HEK293 (cell line): ENCODE data around the gene UBTD1.

Experiments used
- CTCF ChIA-PET: fragments of 350-600 bp; formaldehyde crosslinking; extraction: SDS; loops from one replicate; lab custom pipeline; 2021; ENCODE audit warnings: antibody characterized with exemption; lab: Yijun Ruan, JAX
- POLR2A ChIA-PET: fragments of 300-600 bp; formaldehyde crosslinking; extraction: SDS; loops from one replicate; lab custom pipeline; 2020; ENCODE audit warnings: antibody characterized with exemption, inconsistent platforms; lab: Yijun Ruan, JAX
- H3K27ac ChIP-seq: fragments of 200-500 bp; sonication (Bioruptor generic); 2 replicates; pipeline ENCODE4 v1.5.1; 2014; ENCODE audit warnings: low read depth, low read length, control low read depth, inconsistent platforms; ENCODE audit errors: extremely low read depth
- H3K36me3 ChIP-seq, 2 experiments: fragments of 200-500 bp in 1 of 2; sonication (Bioruptor generic) in 1 of 2; 1 replicate in 1 of 2; 2 replicates in 1 of 2; pipeline ENCODE4 v1.5.1; 2014 to 2017; ENCODE audit warnings: inconsistent platforms in 2 of 2, low read length in 2 of 2; ENCODE audit not compliant: control insufficient read depth in 2 of 2, insufficient read depth in 1 of 2
- H3K4me1 ChIP-seq: fragments of 200-500 bp; sonication (Bioruptor generic); 2 replicates; pipeline ENCODE4 v1.5.1; 2014; ENCODE audit warnings: mild to moderate bottlenecking, low read length, inconsistent platforms; ENCODE audit not compliant: control insufficient read depth, insufficient read depth
- H3K4me3 ChIP-seq: 2 replicates; pipeline ENCODE4 v1.5.1; 2011; ENCODE audit warnings: low read depth, mild to moderate bottlenecking, control low read depth, low read length, moderate library complexity
- H3K9me3 ChIP-seq: fragments of 200-500 bp; sonication (Bioruptor generic); 2 replicates; pipeline ENCODE4 v1.5.1; 2014; ENCODE audit warnings: low read depth, low read length, inconsistent platforms; ENCODE audit not compliant: control insufficient read depth, insufficient read depth
- EGR2 ChIP-seq: fragments of 450-650 bp; formaldehyde crosslinking; IDR thresholded peaks from 2 replicates; pipeline ENCODE4 v1.5.1; 2016; ENCODE audit warnings: low read depth, missing biosample characterization, missing genetic modification characterization
- GLIS1 ChIP-seq: fragments of 450-650 bp; formaldehyde crosslinking; IDR thresholded peaks from 2 replicates; pipeline ENCODE4 v1.5.1; 2016; ENCODE audit warnings: missing biosample characterization, missing genetic modification characterization
- ZBTB21 ChIP-seq: fragments of 450-650 bp; formaldehyde crosslinking; IDR thresholded peaks from 2 replicates; pipeline ENCODE4 v1.5.1; 2017; ENCODE audit warnings: missing biosample characterization, missing genetic modification characterization
- ZIC2 ChIP-seq: fragments of 450-650 bp; formaldehyde crosslinking; IDR thresholded peaks from 2 replicates; pipeline ENCODE4 v1.5.1; 2016; ENCODE audit warnings: missing biosample characterization, missing genetic modification characterization
- ZNF324 ChIP-seq: fragments of 450-650 bp; formaldehyde crosslinking; IDR thresholded peaks from 2 replicates; pipeline ENCODE4 v1.5.1; 2016; ENCODE audit warnings: missing biosample characterization, missing genetic modification characterization
- ZNF48 ChIP-seq: fragments of 450-650 bp; formaldehyde crosslinking; IDR thresholded peaks from 2 replicates; pipeline ENCODE4 v1.5.1; 2016; ENCODE audit warnings: missing biosample characterization, missing genetic modification characterization
- ZNF549 ChIP-seq: fragments of 450-650 bp; IDR thresholded peaks from 2 replicates; pipeline ENCODE4 v1.5.1; 2018; ENCODE audit warnings: missing biosample characterization, missing genetic modification characterization, mild to moderate bottlenecking, inconsistent platforms, moderate library complexity
- ZNF658 ChIP-seq: fragments of 450-650 bp; formaldehyde crosslinking; IDR thresholded peaks from 2 replicates; pipeline ENCODE4; 2016; ENCODE audit warnings: missing biosample characterization, missing genetic modification characterization
- ZNF660 ChIP-seq: fragments of 450-650 bp; IDR thresholded peaks from 2 replicates; pipeline ENCODE4 v1.5.1; 2018; ENCODE audit warnings: missing biosample characterization, mild to moderate bottlenecking, missing genetic modification characterization
- TF ChIP-seq, protein P1 (sequence below): fragments of 450-650 bp; formaldehyde crosslinking; IDR thresholded peaks from 2 replicates; pipeline ENCODE4 v1.5.1; 2017; ENCODE audit warnings: missing biosample characterization, missing genetic modification characterization
- TF ChIP-seq, protein P2 (sequence below): sonication (generic); formaldehyde crosslinking; IDR thresholded peaks from 2 replicates; pipeline ENCODE4 v1.8.1; 2022; ENCODE audit warnings: mild to moderate bottlenecking, moderate library complexity, missing genetic modification reagents
- TF ChIP-seq, protein P3 (sequence below): fragments of 450-650 bp; formaldehyde crosslinking; IDR thresholded peaks from 2 replicates; pipeline ENCODE4 v1.5.1; 2016; ENCODE audit warnings: missing biosample characterization, missing genetic modification characterization, borderline replicate concordance
- TF ChIP-seq, protein P4 (sequence below): fragments of 450-650 bp; formaldehyde crosslinking; IDR thresholded peaks from 2 replicates; pipeline ENCODE4 v1.5.1; 2016; ENCODE audit warnings: missing biosample characterization, missing genetic modification characterization
- TF ChIP-seq, protein P5 (sequence below): fragments of 450-650 bp; formaldehyde crosslinking; conservative IDR thresholded peaks from 2 replicates; pipeline ENCODE4 v1.5.1; 2016; ENCODE audit warnings: low read depth, missing biosample characterization, missing genetic modification characterization
- TF ChIP-seq, protein P6 (sequence below): fragments of 450-650 bp; formaldehyde crosslinking; IDR thresholded peaks from 2 replicates; pipeline ENCODE4 v1.5.1; 2016; ENCODE audit warnings: missing biosample characterization, missing genetic modification characterization

UBTD1 gene

DNA sequence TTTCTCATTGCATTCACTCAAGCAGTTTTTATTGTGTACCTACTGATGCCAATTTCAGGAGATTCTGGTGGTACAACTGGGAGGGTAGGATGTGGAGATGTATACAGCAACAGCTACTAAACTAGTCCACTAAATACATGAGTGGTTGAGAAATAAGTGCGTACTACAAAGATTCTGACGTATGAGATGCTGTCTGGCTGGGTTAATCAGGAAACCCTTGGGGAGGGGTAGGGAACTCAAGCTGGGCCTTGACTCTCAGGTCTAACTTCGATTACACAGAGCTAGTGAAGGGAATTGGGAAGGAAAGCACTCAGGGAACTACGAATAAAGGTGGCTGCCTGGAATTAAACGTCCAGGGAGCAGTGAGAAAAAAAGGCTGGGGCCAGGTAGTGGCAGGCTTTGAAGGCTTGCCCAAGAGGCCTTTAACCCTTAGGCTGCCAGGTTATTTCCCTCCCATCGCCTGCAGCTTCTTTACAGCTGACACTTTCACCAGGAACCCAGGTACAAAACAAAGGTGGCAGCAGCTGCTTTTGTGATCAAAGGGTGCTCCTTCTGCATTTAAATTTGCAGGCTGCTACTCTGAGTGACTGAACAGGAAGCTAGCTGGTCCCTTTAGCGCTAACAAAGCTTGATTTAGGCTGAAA is 3.7 kb upstream of the UBTD1 start (continued):
- no peak for TF ChIP-seq ZNF549 (tag by site-specific recombination)
- TF ChIP-seq, protein P1, sequence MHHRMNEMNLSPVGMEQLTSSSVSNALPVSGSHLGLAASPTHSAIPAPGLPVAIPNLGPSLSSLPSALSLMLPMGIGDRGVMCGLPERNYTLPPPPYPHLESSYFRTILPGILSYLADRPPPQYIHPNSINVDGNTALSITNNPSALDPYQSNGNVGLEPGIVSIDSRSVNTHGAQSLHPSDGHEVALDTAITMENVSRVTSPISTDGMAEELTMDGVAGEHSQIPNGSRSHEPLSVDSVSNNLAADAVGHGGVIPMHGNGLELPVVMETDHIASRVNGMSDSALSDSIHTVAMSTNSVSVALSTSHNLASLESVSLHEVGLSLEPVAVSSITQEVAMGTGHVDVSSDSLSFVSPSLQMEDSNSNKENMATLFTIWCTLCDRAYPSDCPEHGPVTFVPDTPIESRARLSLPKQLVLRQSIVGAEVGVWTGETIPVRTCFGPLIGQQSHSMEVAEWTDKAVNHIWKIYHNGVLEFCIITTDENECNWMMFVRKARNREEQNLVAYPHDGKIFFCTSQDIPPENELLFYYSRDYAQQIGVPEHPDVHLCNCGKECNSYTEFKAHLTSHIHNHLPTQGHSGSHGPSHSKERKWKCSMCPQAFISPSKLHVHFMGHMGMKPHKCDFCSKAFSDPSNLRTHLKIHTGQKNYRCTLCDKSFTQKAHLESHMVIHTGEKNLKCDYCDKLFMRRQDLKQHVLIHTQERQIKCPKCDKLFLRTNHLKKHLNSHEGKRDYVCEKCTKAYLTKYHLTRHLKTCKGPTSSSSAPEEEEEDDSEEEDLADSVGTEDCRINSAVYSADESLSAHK (tag by site-specific recombination) = no peak
- 0 out of 2 replicates have a peak, but pooled peaks have one; percentile 18 for TF ChIP-seq ZBTB21 (tag by site-specific recombination)

DNA sequence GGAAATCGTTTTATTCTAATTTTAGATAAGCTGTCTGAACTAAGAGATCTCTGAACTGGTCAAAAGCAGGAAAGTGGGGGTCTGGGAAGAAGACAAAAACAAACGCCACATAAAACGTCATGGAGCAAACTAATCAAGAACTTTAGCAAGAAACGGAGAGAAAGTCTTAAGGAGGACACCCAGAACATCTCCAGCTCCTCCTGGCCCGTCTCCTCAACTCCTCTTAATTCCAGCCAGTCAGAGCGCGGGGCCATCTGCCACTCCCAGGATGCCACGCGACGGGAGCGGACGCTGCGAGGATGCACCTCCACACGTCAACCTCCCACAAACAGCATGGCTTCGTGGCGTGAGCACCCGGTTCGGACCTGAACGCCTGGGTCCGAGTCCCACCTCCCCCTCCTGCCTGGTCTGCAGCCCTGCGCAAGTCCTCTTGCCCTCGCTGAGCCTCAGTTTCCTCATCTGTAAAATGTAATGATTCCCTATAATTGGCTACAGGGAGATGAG is 1.1 kb upstream of the UBTD1 start:
- no peaks in the 10 kb centered on the region for H3K9me3 ChIP-seq
- POLR2A ChIA-PET = interaction anchor here (0.6 to 1.0 kb wide), 8 partner anchors 12 to 211 kb away, joined by 3 to 5 read pairs (median 4); partner anchors contain the start of gene AVPI1
- peak overlapping the region; percentile 88 for H3K4me3 ChIP-seq
- CTCF ChIA-PET = interaction anchor here (1.2 kb wide), 1 partner anchor 56 kb away, joined by 6 read pairs; no protein-coding TSS in a partner anchor
- peaks cover 3 to 8% of the 10 kb centered on the region in 2 experiments; a peak in 2 of 3 replicates for H3K36me3 ChIP-seq
- H3K27ac ChIP-seq = peak overlapping the region; percentile 89
- H3K4me1 ChIP-seq = peaks cover 16% of the 10 kb centered on the region
- TF ChIP-seq, protein P2, sequence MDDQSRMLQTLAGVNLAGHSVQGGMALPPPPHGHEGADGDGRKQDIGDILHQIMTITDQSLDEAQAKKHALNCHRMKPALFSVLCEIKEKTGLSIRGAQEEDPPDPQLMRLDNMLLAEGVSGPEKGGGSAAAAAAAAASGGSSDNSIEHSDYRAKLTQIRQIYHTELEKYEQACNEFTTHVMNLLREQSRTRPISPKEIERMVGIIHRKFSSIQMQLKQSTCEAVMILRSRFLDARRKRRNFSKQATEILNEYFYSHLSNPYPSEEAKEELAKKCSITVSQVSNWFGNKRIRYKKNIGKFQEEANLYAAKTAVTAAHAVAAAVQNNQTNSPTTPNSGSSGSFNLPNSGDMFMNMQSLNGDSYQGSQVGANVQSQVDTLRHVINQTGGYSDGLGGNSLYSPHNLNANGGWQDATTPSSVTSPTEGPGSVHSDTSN (CRISPR knock-in tag) = no peak
- peak; percentile 57; the same call in 1 of the 2 replicates for TF ChIP-seq ZIC2
- TF ChIP-seq ZNF658 (tag by site-specific recombination) = no peak
- TF ChIP-seq ZNF324 (tag by site-specific recombination) = peak; percentile 90; the same call in 1 of the 2 replicates
- TF ChIP-seq, protein P3, sequence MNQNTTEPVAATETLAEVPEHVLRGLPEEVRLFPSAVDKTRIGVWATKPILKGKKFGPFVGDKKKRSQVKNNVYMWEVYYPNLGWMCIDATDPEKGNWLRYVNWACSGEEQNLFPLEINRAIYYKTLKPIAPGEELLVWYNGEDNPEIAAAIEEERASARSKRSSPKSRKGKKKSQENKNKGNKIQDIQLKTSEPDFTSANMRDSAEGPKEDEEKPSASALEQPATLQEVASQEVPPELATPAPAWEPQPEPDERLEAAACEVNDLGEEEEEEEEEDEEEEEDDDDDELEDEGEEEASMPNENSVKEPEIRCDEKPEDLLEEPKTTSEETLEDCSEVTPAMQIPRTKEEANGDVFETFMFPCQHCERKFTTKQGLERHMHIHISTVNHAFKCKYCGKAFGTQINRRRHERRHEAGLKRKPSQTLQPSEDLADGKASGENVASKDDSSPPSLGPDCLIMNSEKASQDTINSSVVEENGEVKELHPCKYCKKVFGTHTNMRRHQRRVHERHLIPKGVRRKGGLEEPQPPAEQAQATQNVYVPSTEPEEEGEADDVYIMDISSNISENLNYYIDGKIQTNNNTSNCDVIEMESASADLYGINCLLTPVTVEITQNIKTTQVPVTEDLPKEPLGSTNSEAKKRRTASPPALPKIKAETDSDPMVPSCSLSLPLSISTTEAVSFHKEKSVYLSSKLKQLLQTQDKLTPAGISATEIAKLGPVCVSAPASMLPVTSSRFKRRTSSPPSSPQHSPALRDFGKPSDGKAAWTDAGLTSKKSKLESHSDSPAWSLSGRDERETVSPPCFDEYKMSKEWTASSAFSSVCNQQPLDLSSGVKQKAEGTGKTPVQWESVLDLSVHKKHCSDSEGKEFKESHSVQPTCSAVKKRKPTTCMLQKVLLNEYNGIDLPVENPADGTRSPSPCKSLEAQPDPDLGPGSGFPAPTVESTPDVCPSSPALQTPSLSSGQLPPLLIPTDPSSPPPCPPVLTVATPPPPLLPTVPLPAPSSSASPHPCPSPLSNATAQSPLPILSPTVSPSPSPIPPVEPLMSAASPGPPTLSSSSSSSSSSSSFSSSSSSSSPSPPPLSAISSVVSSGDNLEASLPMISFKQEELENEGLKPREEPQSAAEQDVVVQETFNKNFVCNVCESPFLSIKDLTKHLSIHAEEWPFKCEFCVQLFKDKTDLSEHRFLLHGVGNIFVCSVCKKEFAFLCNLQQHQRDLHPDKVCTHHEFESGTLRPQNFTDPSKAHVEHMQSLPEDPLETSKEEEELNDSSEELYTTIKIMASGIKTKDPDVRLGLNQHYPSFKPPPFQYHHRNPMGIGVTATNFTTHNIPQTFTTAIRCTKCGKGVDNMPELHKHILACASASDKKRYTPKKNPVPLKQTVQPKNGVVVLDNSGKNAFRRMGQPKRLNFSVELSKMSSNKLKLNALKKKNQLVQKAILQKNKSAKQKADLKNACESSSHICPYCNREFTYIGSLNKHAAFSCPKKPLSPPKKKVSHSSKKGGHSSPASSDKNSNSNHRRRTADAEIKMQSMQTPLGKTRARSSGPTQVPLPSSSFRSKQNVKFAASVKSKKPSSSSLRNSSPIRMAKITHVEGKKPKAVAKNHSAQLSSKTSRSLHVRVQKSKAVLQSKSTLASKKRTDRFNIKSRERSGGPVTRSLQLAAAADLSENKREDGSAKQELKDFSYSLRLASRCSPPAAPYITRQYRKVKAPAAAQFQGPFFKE (tag by site-specific recombination) = 0 out of 2 replicates have a peak, but pooled peaks have one; percentile 29
- TF ChIP-seq, protein P4, sequence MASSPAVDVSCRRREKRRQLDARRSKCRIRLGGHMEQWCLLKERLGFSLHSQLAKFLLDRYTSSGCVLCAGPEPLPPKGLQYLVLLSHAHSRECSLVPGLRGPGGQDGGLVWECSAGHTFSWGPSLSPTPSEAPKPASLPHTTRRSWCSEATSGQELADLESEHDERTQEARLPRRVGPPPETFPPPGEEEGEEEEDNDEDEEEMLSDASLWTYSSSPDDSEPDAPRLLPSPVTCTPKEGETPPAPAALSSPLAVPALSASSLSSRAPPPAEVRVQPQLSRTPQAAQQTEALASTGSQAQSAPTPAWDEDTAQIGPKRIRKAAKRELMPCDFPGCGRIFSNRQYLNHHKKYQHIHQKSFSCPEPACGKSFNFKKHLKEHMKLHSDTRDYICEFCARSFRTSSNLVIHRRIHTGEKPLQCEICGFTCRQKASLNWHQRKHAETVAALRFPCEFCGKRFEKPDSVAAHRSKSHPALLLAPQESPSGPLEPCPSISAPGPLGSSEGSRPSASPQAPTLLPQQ = peak; percentile 71; the same call in 1 of the 2 replicates
- TF ChIP-seq ZNF48 (tag by site-specific recombination) = no peak
- no peak for TF ChIP-seq EGR2 (tag by site-specific recombination)
- TF ChIP-seq, protein P5, sequence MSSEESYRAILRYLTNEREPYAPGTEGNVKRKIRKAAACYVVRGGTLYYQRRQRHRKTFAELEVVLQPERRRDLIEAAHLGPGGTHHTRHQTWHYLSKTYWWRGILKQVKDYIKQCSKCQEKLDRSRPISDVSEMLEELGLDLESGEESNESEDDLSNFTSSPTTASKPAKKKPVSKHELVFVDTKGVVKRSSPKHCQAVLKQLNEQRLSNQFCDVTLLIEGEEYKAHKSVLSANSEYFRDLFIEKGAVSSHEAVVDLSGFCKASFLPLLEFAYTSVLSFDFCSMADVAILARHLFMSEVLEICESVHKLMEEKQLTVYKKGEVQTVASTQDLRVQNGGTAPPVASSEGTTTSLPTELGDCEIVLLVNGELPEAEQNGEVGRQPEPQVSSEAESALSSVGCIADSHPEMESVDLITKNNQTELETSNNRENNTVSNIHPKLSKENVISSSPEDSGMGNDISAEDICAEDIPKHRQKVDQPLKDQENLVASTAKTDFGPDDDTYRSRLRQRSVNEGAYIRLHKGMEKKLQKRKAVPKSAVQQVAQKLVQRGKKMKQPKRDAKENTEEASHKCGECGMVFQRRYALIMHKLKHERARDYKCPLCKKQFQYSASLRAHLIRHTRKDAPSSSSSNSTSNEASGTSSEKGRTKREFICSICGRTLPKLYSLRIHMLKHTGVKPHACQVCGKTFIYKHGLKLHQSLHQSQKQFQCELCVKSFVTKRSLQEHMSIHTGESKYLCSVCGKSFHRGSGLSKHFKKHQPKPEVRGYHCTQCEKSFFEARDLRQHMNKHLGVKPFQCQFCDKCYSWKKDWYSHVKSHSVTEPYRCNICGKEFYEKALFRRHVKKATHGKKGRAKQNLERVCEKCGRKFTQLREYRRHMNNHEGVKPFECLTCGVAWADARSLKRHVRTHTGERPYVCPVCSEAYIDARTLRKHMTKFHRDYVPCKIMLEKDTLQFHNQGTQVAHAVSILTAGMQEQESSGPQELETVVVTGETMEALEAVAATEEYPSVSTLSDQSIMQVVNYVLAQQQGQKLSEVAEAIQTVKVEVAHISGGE = peak; percentile 67
- peak; percentile 26; the same call in 1 of the 2 replicates for TF ChIP-seq GLIS1 (tag by site-specific recombination)
- TF ChIP-seq ZNF660 (tag by site-specific recombination) = peak; percentile 72; the same call in 1 of the 2 replicates
- TF ChIP-seq, protein P6, sequence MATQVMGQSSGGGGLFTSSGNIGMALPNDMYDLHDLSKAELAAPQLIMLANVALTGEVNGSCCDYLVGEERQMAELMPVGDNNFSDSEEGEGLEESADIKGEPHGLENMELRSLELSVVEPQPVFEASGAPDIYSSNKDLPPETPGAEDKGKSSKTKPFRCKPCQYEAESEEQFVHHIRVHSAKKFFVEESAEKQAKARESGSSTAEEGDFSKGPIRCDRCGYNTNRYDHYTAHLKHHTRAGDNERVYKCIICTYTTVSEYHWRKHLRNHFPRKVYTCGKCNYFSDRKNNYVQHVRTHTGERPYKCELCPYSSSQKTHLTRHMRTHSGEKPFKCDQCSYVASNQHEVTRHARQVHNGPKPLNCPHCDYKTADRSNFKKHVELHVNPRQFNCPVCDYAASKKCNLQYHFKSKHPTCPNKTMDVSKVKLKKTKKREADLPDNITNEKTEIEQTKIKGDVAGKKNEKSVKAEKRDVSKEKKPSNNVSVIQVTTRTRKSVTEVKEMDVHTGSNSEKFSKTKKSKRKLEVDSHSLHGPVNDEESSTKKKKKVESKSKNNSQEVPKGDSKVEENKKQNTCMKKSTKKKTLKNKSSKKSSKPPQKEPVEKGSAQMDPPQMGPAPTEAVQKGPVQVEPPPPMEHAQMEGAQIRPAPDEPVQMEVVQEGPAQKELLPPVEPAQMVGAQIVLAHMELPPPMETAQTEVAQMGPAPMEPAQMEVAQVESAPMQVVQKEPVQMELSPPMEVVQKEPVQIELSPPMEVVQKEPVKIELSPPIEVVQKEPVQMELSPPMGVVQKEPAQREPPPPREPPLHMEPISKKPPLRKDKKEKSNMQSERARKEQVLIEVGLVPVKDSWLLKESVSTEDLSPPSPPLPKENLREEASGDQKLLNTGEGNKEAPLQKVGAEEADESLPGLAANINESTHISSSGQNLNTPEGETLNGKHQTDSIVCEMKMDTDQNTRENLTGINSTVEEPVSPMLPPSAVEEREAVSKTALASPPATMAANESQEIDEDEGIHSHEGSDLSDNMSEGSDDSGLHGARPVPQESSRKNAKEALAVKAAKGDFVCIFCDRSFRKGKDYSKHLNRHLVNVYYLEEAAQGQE (tag by site-specific recombination) = peak; percentile 48; the same call in 1 of the 2 replicates
